Activated T-cell treated with anti-CD3 and anti-CD28 coated beads, Interleukin-2, amount 50 U/mL, for 72 hours (primary cell): ENCODE data around the gene RELN. TPM values are rescaled to one million over a fixed set of nuclear protein-coding genes. Genes with fewer than 3 reads are reported as not detected.

Source experiments
- ATAC-seq, 2 donors: fragments of 150-1000 bp; cut with Tn5 transposase; replicated peaks in 1 of 2; 2 replicates each; pipeline ENCODE4 v1.10.0; 2021; ENCODE audit warnings: moderate library complexity in 2 of 2, mild to moderate bottlenecking in 1 of 2
- DNase-seq, 2 donors: peaks; one replicate each; pipeline ENCODE4 v3.0.0; 2021 to 2022; ENCODE audit warnings: mixed read lengths in 1 of 2
- H3K27ac Mint-ChIP-seq: one replicate; pipeline ENCODE4 v1.8.0; 2022; ENCODE audit warnings: mild to moderate bottlenecking, moderate library complexity, mixed read lengths
- H3K27me3 Mint-ChIP-seq: one replicate; pipeline ENCODE4 v1.8.0; 2022; ENCODE audit warnings: low read depth, mixed read lengths
- H3K36me3 Mint-ChIP-seq, 2 donors: one replicate each; pipeline ENCODE4 v1.8.0; 2022; ENCODE audit warnings: mixed read lengths in 2 of 2, mild to moderate bottlenecking in 1 of 2; ENCODE audit not compliant: insufficient read depth in 2 of 2
- H3K4me1 Mint-ChIP-seq: one replicate; pipeline ENCODE4 v1.8.0; 2022; ENCODE audit warnings: low read depth, mixed read lengths
- H3K4me3 Mint-ChIP-seq, 2 donors: one replicate each; pipeline ENCODE4 v1.8.0; 2022; ENCODE audit warnings: mild to moderate bottlenecking in 2 of 2, mixed read lengths in 2 of 2, moderate library complexity in 2 of 2
- H3K9me3 Mint-ChIP-seq, 2 donors: one replicate each; pipeline ENCODE4 v1.8.0; 2022; ENCODE audit warnings: mixed read lengths in 2 of 2
- total RNA-seq, 2 donors: library from RNA; stranded (reverse); gene quantifications; one replicate each; pipeline ENCODE4 v1.2.3, GENCODE V29; 2022

The RELN gene
- total RNA-seq, 2 donors from 2014 or later, result not detected

DNA sequence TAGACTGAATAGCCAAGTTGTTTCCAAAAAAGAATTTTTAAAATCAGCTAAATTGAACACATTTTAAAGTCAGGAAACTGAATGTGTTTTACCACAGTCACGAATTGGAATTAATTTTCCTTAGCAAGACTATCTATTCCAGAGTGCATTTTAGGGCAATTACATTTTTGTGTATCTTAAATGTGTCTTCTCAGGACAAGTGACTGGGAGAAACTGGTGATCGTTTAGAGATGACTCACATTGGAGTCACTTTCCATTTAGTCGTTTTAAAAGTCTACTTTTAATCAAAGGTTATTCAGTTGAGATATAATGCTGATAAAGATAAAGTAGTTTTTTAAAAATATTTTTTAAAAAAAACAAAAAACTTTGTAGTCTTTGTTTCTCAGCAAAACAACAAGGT lies 351.7 kb downstream of the RELN start:
- DNase-seq (no peak), ATAC-seq (no peak)
- Mint-ChIP-seq H3K4me3 (no peak overlapping the region), H3K36me3 (no peaks in the 10 kb centered on the region), H3K27ac (no peak overlapping the region), H3K4me1 (peaks cover 6% of the 10 kb centered on the region), H3K27me3 (no peaks in the 10 kb centered on the region), H3K9me3 (peaks cover 0 to 2% of the 10 kb centered on the region in 2 donors)

DNA sequence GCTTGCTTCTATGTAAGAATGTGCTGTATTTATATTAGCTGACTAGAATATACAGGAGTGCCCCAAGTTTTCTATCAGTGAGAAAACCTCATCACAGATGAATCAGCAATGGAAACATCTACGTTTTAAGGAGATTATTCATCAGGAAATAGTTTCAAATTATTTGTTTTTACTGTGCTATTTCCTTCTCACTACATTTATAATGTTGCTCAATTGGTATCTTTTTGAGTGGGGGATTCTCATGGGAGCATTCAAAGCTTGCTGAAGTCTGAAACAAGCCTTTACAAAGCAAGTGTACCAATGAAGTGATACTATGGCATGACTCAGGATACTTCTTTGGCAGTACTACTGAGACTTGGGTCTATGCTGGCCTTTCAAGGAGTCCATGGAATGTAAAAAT lies 352.4 kb downstream of the RELN start:
- Mint-ChIP-seq H3K4me1 (peaks cover 6% of the 10 kb centered on the region), H3K36me3 (no peaks in the 10 kb centered on the region), H3K9me3 (peaks cover 0 to 2% of the 10 kb centered on the region in 2 donors), H3K27ac (no peak overlapping the region), H3K27me3 (no peaks in the 10 kb centered on the region), H3K4me3 (no peak overlapping the region)
- DNase-seq, result no peak
- no peak for ATAC-seq

DNA sequence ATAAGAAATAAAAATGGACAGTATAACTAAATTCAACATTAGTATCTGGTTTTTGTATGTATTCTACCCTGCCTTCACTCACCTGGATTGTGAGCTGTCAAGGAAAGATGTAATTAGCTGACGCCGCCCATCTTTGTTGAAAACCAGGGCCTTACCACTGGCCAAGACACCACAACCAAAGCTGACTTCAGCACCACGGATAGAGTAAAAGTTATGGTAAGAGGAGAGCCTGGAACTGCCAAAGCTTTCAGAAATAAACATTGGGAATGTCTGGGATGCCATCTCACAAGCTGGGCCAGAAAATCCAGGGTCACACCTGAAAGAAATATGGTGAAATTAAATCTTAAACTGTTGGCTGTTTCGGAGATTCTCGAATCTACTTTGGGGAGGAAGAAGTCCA lies 353.3 kb downstream of the RELN start:
- Mint-ChIP-seq H3K4me1 (peaks cover 6% of the 10 kb centered on the region), H3K27ac (no peak overlapping the region), H3K36me3 (no peaks in the 10 kb centered on the region), H3K4me3 (no peak overlapping the region), H3K27me3 (no peaks in the 10 kb centered on the region), H3K9me3 (peaks cover 0 to 2% of the 10 kb centered on the region in 2 donors)
- DNase-seq (no peak), ATAC-seq (no peak)

DNA sequence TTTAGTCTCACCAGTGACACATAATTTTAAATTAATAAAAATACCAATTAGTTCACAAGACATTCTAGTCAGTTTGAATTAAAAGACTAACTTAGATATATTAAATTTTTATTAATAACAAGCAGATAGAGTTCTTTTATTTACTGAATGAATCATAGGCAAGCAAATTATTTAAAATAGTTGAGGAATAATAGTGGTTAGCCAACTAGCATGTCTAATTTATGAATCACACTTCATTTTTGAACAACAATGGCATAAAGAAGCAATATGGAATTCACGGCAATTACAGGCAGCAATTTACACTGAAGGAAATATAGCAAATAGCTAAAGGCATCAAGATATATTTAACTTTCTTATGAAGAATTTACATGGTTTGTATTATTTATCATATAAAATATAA lies 356.5 kb downstream of the RELN start:
- Mint-ChIP-seq H3K4me3 (no peak overlapping the region), H3K27ac (no peak overlapping the region), H3K9me3 (peaks cover 0 to 2% of the 10 kb centered on the region in 2 donors), H3K27me3 (no peaks in the 10 kb centered on the region), H3K4me1 (peaks cover 6% of the 10 kb centered on the region), H3K36me3 (no peaks in the 10 kb centered on the region)
- DNase-seq, result no peak
- ATAC-seq, result no peak

DNA sequence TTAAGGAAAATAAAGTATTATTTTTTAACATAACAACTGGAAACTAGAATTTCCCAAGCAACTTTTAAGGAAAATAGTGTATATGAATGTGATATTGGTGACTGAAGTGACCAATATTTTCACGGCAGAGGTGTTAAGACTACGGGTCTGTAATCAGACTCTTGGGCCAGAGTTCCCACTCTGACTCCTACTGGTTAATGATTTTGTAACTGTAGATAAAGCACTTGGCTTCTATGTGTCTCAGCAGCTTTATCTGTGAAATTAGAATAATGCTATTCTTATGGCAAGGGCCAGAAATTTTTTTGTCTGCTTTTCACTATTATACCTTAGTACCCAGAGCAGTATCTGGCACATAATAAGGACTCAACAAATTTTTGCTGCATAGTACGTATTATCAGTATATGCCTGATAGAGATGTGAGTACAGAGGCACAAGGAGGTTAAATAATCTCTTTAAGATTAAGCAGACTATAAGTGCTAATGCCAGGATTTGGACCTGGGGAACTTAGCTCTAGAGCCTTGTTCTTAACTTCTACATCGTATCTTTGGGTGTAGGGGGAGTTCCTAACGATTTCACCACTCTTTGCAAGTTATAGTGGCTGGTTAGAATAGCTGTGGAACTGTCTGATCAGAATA lies 357.3 kb downstream of the RELN start:
- ATAC-seq (no peak), DNase-seq (no peak)
- Mint-ChIP-seq H3K27ac (no peak overlapping the region), H3K36me3 (no peaks in the 10 kb centered on the region), H3K9me3 (no peaks in the 10 kb centered on the region), H3K4me3 (no peak overlapping the region), H3K27me3 (no peaks in the 10 kb centered on the region), H3K4me1 (peaks cover 1% of the 10 kb centered on the region)

DNA sequence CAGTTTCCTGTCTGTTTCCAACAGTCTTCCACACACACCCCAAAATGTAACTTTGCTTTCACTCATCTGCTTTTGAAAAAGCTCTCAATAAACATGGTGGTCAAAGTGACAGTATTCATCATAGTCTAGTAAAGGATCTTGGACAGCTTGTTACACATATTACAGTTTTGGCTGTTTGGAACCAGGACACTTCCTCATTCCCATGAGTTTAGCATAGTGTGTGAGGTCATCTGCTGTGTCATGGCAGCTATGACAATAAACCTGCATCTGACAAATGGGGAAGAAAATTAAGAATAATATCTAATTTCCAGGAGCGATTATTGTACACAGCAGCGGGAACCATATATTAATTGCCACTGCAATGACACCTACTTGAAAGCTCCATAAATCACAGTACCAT lies 359.1 kb downstream of the RELN start:
- no peak overlapping the region for H3K27ac Mint-ChIP-seq
- H3K36me3 Mint-ChIP-seq, result no peaks in the 10 kb centered on the region
- H3K9me3 Mint-ChIP-seq, result no peaks in the 10 kb centered on the region
- DNase-seq (no peak), ATAC-seq (no peak)
- no peak overlapping the region for H3K4me3 Mint-ChIP-seq
- H3K27me3 Mint-ChIP-seq, result no peaks in the 10 kb centered on the region
- H3K4me1 Mint-ChIP-seq, result no peaks in the 10 kb centered on the region

DNA sequence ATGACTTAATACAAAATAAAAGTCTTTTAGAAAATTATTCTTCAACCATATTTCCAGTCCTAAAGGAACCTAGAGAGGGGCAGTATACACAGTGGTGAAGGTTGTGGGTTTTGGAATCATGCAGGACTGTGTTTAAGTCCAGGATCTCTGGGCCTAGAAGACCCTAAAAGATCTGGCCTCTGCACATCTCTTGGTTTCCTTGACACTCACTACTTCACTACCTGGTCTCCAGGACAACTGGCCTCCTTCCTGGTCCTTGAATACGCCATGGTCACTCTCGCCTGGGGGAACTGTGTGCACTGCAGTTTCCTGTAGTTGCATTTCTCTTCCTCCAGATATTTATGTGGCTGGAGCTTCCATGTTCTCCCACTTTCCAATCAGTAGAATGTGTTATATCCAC lies 360.7 kb downstream of the RELN start:
- H3K9me3 Mint-ChIP-seq, result no peaks in the 10 kb centered on the region
- H3K4me3 Mint-ChIP-seq, result no peak overlapping the region
- no peaks in the 10 kb centered on the region for H3K36me3 Mint-ChIP-seq
- ATAC-seq (no peak), DNase-seq (no peak)
- H3K4me1 Mint-ChIP-seq, result no peaks in the 10 kb centered on the region
- H3K27me3 Mint-ChIP-seq, result no peaks in the 10 kb centered on the region
- no peak overlapping the region for H3K27ac Mint-ChIP-seq

DNA sequence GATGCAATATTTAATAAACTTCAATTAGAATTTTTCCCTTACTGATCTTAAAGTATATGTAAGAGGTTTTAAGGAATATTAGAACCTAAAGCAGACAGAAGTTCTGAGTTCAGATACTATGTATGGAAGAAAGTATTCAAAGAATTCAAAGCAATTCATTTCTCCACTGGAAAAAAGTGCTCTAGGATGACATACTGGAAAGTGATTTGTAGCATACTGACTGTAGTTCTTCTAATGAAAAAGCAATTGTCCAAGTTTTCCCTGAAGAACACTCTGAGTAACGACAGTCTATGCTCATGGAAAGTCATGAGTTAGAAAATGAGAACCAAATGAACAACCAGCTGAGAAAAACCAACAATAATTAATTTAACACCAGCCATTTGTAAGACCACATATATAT lies 362.7 kb downstream of the RELN start:
- Mint-ChIP-seq H3K27me3 (no peaks in the 10 kb centered on the region), H3K27ac (no peak overlapping the region), H3K4me1 (no peaks in the 10 kb centered on the region), H3K9me3 (no peaks in the 10 kb centered on the region), H3K4me3 (no peak overlapping the region), H3K36me3 (no peaks in the 10 kb centered on the region)
- DNase-seq (no peak), ATAC-seq (no peak)

DNA sequence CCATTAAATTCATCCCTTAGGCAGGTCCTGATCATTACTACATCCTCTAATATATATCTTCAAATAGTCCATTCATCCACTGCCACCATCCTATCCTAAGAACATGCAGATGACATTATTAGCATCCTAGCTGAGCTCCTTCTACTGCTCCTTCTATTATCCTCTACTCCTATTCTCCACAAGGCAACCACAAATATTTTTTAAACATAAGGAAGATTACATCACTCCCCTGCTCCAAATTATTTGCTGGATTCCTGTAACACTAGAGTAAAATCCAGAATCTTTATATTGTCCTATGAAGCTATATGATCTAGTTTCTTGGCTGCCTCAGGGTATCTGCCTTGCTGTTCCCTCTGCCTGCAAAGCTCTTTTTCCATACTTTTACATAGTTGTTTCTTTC lies 367.2 kb downstream of the RELN start:
- H3K4me3 Mint-ChIP-seq, result no peak overlapping the region

DNA sequence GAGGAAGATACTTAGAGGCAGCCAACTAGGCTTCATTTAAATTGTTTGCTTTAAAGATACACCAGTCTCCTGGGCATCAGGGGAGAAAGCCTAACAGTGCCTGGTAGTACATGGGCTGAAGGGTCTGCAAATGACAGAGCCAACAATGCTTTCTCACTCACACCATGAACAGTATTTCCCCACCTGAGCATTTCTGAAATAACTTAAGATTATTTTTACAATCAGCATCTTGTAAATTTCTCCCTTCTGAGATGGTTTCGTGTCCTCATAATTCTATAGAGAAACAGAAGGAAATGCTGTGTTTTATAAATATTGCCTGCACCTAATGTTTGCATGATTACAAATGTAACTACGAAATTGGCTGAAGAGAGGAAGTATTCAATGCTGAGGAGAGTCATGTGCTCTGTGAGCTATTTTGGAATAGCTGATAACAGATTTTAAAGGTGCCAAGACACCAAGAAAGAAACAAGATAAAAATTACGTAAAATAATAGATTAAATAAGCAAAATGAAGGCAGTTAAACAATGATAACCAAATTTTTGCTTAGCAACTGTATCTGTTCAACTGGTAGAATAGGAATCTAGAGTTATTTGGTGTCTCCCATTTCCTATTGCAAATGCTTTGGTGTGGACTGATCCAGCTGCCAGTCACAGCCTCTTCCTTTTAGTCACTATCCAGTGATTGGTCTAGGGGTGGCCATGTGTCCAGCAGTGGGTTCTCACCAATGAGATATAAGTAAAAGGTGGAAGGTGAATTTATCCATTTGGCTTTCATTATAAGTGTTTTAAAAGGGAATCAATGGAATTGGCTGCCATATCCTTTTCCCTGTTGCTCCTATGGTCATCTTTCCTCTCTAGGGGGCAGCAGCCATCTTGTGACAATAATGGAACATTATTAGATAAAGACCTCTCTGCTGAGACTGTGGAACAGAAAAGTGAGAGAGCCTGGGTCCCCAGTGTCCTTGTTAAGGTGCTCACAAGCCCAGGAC lies 375.5 kb downstream of the RELN start:
- Mint-ChIP-seq H3K36me3 (no peaks in the 10 kb centered on the region), H3K9me3 (no peaks in the 10 kb centered on the region), H3K4me1 (no peaks in the 10 kb centered on the region), H3K27me3 (peaks cover 6% of the 10 kb centered on the region), H3K27ac (no peak overlapping the region), H3K4me3 (no peak overlapping the region)
- DNase-seq (no peak), ATAC-seq (no peak)

More for the DNA sequence above, 367.2 kb downstream of the RELN start:
- Mint-ChIP-seq H3K4me1 (no peaks in the 10 kb centered on the region), H3K36me3 (no peaks in the 10 kb centered on the region), H3K9me3 (no peaks in the 10 kb centered on the region), H3K27me3 (no peaks in the 10 kb centered on the region), H3K27ac (no peak overlapping the region)
- DNase-seq (no peak), ATAC-seq (no peak)

DNA sequence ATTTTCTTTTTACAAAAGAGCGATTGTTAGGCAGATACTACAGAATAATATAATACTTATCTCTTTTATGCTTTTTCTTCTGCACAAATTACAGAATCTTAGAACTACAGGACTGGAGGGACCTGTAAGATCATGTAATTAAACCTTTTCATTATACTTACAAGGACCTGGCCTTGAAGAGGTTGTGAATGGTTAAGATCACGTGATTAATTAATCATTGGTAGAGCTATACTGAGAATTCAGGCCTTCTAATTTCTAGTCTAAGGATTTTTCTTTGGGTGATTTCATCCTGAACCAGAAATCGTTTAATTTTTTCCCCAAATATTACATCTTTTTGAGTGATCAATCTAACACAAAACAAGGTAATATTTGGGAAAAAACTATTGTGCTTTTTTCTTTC lies 379.7 kb downstream of the RELN start:
- DNase-seq (no peak), ATAC-seq (no peak)
- Mint-ChIP-seq H3K4me3 (no peak overlapping the region), H3K27ac (no peak overlapping the region), H3K9me3 (no peaks in the 10 kb centered on the region), H3K27me3 (peaks cover 4% of the 10 kb centered on the region), H3K36me3 (no peaks in the 10 kb centered on the region), H3K4me1 (no peaks in the 10 kb centered on the region)

DNA sequence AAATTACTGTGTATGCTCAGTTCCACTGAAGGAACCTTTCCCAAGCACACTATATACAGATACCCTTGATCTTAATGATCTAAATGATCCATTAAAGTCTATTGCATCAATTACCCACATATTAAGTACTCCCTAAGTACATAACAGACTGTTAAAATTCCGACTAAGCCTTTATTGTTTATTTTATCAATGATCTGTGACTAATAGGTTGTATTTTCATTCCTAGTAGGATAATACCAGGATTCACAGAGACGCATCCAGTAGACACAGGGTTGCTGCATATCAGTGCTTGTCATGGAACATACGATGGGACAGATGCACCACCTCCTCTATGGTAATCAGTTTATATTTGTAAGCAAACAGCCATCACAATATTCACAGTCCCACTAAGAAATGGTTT lies 383.8 kb downstream of the RELN start:
- Mint-ChIP-seq H3K4me1 (no peaks in the 10 kb centered on the region), H3K9me3 (peaks cover 0 to 1% of the 10 kb centered on the region in 2 donors), H3K36me3 (no peaks in the 10 kb centered on the region), H3K4me3 (no peak overlapping the region), H3K27me3 (peaks cover 8% of the 10 kb centered on the region), H3K27ac (no peak overlapping the region)
- ATAC-seq (no peak), DNase-seq (no peak)

DNA sequence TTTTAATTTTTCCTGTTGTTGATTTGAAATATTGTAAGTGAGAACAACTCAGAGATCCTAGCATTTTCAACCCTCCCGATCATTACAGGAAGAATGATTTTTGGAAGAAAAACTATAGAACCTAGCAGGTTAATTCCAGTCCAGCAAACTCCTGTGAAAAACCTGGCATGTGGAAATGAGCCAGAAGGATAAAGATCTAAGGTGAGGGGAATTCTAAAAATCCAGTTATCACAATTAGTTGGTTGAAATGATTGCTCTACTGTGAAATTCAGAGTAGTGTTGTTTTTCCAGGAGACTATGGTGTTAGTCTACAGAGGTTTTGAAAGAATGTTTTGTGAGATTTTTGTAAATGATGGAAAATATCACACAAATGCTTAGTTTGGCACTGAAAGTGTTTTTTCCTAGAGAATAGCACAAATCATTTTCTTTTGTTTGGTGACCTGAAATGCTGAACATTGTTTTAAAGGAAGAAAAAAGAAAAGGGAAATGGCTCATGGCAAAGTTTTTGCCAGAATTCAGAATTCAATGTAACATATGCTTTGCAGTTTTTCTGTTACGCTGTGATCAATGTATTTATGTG lies 391.0 kb downstream of the RELN start:
- DNase-seq, result no peak
- ATAC-seq, result no peak
- Mint-ChIP-seq H3K27ac (no peak overlapping the region), H3K27me3 (peaks cover 31% of the 10 kb centered on the region), H3K4me1 (no peaks in the 10 kb centered on the region), H3K9me3 (peaks cover 0 to 1% of the 10 kb centered on the region in 2 donors), H3K4me3 (no peak overlapping the region), H3K36me3 (no peaks in the 10 kb centered on the region)
